OCI-LY3 (cell line): ENCODE results near the gene MED9.

Source experiments
- H2AFZ ChIP-seq: fragments of 200-600, 300-600 bp; shearing (Covaris generic); 2 replicates; pipeline ENCODE4 v1.6.0; 2014; ENCODE audit warnings: antibody characterized with exemption, low read depth, low read length
- H3K27ac ChIP-seq: fragments of 200-600, 300-600 bp; sonication (generic); 2 replicates; pipeline ENCODE4 v1.5.1; 2014; ENCODE audit warnings: mild to moderate bottlenecking, low read length, moderate library complexity, mixed read lengths
- H3K27me3 ChIP-seq: fragments of 200-600, 300-600 bp; sonication (generic); 2 replicates; pipeline ENCODE4 v1.6.1; 2014; ENCODE audit warnings: low read depth, low read length, mixed read lengths
- H3K36me3 ChIP-seq: fragments of 200-600, 300-600 bp; sonication (generic); replicated peaks from 2 replicates; pipeline ENCODE3; 2014; ENCODE audit warnings: low read depth, low read length, mixed read lengths
- H3K4me1 ChIP-seq: fragments of 300-600, 200-600 bp; sonication (generic); 2 replicates; pipeline ENCODE4 v1.6.1; 2014; ENCODE audit warnings: low read length, mixed read lengths
- H3K4me2 ChIP-seq: fragments of 200-600, 300-600 bp; sonication (generic); 2 replicates; pipeline ENCODE4 v1.6.1; 2014; ENCODE audit warnings: low read length, mixed read lengths
- H3K4me3 ChIP-seq: fragments of 300-600, 200-600 bp; sonication (generic); 2 replicates; pipeline ENCODE4 v1.5.1; 2014; ENCODE audit warnings: antibody characterized with exemption, mild to moderate bottlenecking, low read length, moderate library complexity
- H3K79me2 ChIP-seq: fragments of 300-600, 200-600 bp; shearing (Covaris generic); 2 replicates; pipeline ENCODE4 v1.6.1; 2014; ENCODE audit warnings: mild to moderate bottlenecking, low read length, mixed read lengths
- H3K9ac ChIP-seq: fragments of 300-600, 200-600 bp; shearing (Covaris generic); 2 replicates; pipeline ENCODE4 v1.6.0; 2014; ENCODE audit warnings: mild to moderate bottlenecking, low read length, moderate library complexity
- H3K9me3 ChIP-seq: fragments of 200-600, 300-600 bp; shearing (Covaris generic); 2 replicates; pipeline ENCODE4 v1.6.1; 2014; ENCODE audit warnings: low read length, mixed read lengths; ENCODE audit not compliant: insufficient read depth
- H4K20me1 ChIP-seq: fragments of 200-600, 300-600 bp; sonication (generic); 2 replicates; pipeline ENCODE4 v1.6.1; 2016; ENCODE audit warnings: low read length, mixed read lengths; ENCODE audit not compliant: insufficient read depth
- EZH2phosphoT487 ChIP-seq: fragments of 200-600 bp; shearing (Covaris generic); IDR thresholded peaks from 2 replicates; pipeline ENCODE4 v1.6.1; 2018; ENCODE audit warnings: antibody characterized with exemption, mixed run types, low read depth
- TF ChIP-seq, protein P1 (sequence below): fragments of 200-600, 300-600 bp; sonication (generic); IDR thresholded peaks from 2 replicates; pipeline ENCODE4 v1.5.1; 2014; ENCODE audit warnings: antibody characterized with exemption, low read length, low read depth

The MED9 gene

DNA sequence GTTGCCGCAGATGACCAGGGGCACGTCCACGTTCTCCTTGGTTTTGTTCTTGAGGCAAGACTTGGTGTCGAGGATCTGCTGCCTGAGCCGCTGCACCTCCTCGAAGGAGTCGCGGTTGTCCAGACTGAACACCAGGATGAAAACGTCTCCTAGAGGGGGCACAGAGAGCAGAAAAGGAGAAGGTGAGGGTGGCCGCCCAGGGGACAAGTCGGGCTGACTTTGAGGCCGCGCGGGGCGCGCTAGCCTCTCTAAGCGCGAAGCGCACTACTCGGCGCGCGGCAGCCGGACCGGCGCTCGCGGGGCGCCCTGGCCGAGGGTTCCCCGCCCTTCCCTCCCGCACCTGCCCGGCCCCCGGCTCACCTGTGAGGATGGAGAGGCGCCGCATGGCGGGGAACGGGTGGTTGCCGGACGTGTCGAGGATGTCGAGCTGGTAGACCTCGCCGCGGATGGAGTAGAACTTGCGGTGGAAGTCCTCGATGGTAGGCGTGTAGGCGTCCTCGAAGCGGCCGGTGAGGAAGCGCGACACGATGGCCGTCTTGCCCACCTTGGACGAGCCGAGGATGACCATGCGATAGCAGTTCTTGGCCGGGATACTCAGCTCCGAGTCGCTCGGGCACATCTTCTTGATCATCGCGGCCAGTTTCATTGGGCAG, 18.9 kb downstream of the MED9 start:
- H2AFZ ChIP-seq: no peak overlapping the region

DNA sequence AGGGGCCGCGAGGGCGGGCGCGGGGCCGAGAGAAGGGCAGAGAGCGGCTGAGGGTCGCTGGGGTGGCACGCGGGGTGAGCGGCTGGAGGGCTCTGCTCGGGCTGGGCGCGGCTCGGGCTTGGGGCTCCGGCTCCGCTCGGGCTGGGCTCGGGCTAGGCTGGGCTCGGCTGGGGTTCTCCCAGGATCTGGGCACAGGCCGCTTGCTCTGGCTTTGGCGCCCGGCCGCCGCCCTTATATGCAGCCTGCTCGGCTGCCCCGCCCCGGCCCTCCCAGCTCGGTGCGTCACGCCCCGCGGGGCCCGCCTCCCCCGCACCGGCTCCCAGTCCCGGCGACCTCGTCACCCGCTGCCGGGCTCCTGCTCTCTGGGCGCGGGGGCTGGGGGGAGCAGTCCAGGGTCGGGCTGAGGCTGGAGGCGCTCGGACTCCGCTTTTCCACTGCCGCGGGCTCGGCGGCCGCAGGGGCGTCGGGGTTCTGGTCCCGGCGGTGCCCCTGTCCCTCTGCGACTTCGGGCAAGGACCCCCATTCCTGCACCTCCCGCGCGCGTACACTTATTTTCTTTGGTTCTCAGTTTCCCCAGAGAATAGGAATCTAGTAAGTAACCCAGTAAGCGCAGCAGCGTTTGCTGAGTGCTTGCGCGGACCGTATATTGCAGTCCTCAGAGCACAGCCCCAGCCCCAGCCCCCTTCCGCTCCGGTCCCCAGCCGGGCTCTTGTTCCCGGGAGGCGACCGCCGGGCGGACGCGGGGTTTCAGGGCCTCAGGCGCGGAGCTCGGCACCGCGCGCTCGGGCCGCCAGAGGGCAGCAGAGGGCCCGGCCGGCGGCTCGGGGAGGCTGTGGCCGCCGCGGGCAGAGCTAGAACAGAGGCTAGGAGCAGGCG, 19.6 kb downstream of the MED9 start, which contains the start of gene RASD1:
RASD1 (minus strand) TSS at position 207 of the 876 bp plus-strand sequence. CDS start 214 bp downstream, outside the sequence.
- H3K4me2 ChIP-seq: no peak within 1 kb of the TSS
- no peak within 1 kb of the TSS for H3K9ac ChIP-seq
- H3K9me3 ChIP-seq: no peaks in the 10 kb centered on the region
- TF ChIP-seq, protein P1, sequence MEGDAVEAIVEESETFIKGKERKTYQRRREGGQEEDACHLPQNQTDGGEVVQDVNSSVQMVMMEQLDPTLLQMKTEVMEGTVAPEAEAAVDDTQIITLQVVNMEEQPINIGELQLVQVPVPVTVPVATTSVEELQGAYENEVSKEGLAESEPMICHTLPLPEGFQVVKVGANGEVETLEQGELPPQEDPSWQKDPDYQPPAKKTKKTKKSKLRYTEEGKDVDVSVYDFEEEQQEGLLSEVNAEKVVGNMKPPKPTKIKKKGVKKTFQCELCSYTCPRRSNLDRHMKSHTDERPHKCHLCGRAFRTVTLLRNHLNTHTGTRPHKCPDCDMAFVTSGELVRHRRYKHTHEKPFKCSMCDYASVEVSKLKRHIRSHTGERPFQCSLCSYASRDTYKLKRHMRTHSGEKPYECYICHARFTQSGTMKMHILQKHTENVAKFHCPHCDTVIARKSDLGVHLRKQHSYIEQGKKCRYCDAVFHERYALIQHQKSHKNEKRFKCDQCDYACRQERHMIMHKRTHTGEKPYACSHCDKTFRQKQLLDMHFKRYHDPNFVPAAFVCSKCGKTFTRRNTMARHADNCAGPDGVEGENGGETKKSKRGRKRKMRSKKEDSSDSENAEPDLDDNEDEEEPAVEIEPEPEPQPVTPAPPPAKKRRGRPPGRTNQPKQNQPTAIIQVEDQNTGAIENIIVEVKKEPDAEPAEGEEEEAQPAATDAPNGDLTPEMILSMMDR: peak; percentile 44
- no peak for TF ChIP-seq EZH2phosphoT487
- no peaks in the 10 kb centered on the region for H3K36me3 ChIP-seq
- H3K4me1 ChIP-seq: no peaks in the 10 kb centered on the region
- H3K4me3 ChIP-seq: no peak within 1 kb of the TSS
- H3K27ac ChIP-seq: no peak within 1 kb of the TSS
- H4K20me1 ChIP-seq: no peaks in the 10 kb centered on the region
- H3K27me3 ChIP-seq: no peaks in the 10 kb centered on the region
- no peak within 1 kb of the TSS for H2AFZ ChIP-seq
- H3K79me2 ChIP-seq: no peaks in the 10 kb centered on the region

More for the DNA sequence above, 18.9 kb downstream of the MED9 start:
- Histone ChIP-seq H3K4me2 (no peak overlapping the region), H3K4me3 (no peak overlapping the region), H3K36me3 (no peaks in the 10 kb centered on the region), H3K27me3 (no peaks in the 10 kb centered on the region), H3K79me2 (no peaks in the 10 kb centered on the region), H3K4me1 (no peaks in the 10 kb centered on the region), H3K9ac (no peak overlapping the region), H3K27ac (no peak overlapping the region), H4K20me1 (no peaks in the 10 kb centered on the region), H3K9me3 (no peaks in the 10 kb centered on the region)
- TF ChIP-seq, protein P1: no peak
- no peak for TF ChIP-seq EZH2phosphoT487

DNA sequence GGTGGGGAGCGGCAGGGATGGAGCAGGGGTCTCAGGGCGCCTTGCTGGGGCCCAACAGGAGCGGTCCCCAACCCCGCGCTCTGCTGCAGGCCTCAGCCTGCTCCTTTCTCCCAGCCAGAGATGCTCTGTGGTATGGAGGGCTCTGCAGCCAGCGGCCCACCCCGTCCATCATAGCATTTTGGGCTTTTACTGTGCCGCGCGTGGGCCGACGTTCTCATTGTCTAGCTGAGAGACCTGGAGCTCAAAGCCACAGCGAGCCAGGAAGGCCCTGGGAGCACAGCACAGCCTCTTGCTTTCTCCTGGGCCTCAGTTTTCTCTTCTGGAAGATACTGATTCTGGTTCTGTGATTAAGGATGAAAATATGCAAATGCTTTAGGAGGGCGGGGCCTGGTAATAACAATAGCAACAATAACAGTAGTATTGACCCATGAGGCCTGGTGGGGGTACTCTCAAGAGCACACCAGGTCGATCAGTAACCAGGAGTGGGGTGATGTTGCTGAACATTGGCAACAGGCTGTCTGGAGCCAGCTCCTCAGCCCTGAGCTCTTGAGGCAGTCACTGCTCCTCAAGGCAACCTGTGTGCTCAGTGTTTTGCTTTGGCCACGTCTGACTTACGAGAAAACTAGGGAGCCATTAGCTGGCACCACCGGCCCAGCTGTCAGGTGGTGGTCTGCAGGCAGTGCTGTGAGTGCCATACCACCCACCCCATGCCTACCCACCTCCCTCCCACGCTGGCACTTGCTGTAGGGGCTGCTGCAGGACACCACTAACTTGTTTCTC, 20.5 kb downstream of the MED9 start:
- Histone ChIP-seq H3K9ac (no peak overlapping the region), H3K4me2 (no peak overlapping the region), H3K27me3 (no peaks in the 10 kb centered on the region), H3K4me3 (no peak overlapping the region), H3K4me1 (no peaks in the 10 kb centered on the region), H3K9me3 (no peaks in the 10 kb centered on the region), H2AFZ (no peak overlapping the region), H4K20me1 (no peaks in the 10 kb centered on the region), H3K79me2 (no peaks in the 10 kb centered on the region), H3K36me3 (no peaks in the 10 kb centered on the region), H3K27ac (no peak overlapping the region)
- TF ChIP-seq, protein P1: no peak
- TF ChIP-seq EZH2phosphoT487: no peak
